DMS53 treated with DMSO at 0.1 percent for 48 hours (cell line): Measurements from ENCODE around the gene BTG4.

Experiments
- DNase-seq: peaks from one replicate; lab custom pipeline; 2025; ENCODE audit not compliant: unreplicated experiment; lab: John Stamatoyannopoulos, UW

Gene BTG4

GRCh38 chr11:111538407-111539114 lies 26.4 kb upstream of the BTG4 start:
- DNase-seq, result peak; percentile 63

DNA sequence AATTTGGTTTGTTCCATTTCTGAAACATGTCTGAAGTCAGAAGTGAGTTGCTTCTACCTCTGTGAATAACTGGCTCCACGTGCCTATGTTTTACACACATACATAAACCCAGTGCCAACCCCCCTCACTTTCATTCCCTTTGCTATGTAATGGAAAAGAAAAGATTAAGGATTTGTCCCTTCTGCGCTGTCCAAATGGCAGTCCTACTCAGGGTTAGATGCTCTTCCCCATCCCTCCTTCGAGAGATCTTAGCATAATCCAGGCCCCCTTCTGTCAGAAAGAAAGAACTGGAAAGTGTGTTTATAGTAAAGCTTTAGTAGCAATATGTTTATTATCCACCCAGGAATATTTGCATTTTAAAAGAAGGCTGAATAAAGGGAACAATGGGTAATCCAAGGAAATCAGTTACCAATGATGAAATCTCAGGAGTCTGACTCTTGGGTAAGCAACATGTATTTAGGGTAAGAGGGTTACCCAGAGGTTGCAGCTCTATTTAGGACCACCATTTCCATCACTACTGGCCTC lies 25.2 kb upstream of the BTG4 start:
- no peak for DNase-seq

DNA sequence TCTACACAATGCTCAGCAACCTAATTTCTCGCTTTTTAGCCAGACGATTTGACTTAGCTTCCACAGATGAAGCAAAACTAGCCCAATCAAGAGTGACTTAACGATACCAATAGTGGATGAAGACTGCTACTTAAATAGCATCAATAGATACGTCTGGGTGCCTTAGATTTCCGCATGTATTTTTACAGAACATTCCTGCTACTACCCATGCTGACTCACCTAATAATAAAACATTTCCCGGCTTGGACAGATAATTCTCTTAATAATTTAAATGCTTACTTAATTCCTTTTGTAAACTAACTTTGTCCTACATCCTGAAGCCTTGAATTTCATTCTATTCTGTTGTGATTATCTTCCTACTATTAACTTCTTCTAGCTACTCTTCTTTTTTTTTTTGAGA lies 23.1 kb upstream of the BTG4 start:
- no peak for DNase-seq

DNA sequence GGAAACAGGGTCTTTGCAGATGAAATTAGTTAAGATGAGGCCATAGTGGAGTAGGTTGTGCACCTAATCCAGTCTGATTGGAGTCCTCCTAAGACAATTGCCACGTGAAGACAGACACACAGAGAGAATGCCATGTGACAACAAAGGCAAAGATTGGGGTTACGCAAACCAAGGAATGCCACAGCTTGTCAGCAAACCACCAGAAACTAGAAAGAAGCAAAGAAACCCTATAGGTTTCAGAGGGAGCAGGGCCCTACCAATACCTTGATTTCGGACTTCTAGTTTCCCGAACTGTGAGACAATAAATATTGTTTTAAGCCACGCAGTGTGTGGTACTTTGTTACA lies 20.2 kb upstream of the BTG4 start:
- no peak for DNase-seq

DNA sequence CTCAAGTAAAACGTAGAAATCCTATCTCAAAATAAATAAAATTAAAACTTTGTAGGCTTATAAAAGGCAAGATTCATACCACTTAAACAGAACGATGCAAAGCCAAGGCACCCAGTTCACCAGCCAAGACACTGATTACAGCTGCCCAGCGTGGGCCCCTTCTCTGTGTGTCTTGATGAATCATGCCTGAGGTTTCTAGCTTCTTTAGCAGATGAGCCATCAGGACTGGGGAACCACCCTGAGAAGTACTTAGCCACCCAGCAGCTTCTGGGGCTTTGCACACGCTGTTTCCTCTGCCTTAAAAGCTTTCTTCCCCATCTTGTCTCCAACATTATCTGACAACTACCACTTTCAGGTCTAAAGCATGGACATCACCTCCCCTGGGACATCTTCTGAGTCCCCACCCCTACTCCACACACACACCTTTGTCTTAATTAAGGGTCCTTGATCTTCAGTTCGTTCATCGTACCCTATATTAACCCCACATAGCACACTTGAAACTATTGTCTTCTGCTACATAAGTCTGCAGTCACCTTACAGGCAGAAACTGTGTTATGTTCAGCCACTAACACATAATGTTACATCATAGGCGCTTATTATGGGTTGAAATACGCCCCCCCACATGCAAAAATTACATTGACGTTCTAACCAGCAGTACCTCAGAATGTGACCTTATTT lies 19.6 kb upstream of the BTG4 start:
- no peak for DNase-seq

GRCh38 chr11:111531136-111531535 lies 18.9 kb upstream of the BTG4 start:
- DNase-seq, result no peak

- no peak for DNase-seq
Measured at GRCh38 chr11:111530091-111530490, 17.9 kb upstream of the BTG4 start.

- no peak for DNase-seq
Measured at GRCh38 chr11:111528557-111528956, 16.4 kb upstream of the BTG4 start.

GRCh38 chr11:111527279-111527678 lies 15.1 kb upstream of the BTG4 start:
- no peak for DNase-seq

DNA sequence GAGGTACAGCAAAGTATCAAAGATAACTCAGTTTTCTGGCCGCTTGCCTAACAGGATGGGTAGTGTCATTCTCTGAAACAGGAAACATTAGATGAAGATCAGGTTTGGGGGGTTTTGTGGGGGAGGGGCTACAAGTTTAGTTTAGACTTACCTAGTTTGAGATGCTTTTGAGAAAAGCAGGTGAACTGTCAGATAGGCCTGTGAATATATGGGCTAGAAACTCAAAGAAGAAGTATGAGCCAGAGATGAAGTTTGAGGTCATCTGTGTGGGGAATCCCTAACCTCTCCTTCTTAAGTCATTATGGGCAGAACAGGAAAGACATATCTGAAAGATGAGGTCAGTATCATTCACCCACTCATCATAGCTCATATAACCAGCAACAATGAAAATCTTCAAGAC lies 14.3 kb upstream of the BTG4 start:
- no peak for DNase-seq

DNA sequence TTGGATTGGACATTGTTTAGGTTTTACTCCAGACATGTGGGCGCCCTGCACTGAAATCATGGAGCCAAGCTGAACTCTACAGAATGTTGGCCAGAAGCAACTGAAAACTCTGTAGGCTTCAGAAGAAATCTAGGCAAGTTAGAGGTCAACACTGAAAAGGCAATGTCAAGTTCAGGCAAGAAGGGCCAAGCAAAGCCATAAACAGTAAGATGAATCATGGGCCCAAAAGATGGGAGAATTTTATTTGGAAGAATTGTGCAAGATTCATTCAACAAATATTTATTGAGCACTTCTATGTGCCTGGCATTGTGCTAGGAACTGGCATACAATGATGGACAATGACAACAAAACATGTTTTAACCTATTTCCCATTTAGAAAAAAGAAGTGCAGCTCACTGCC lies 13.3 kb upstream of the BTG4 start:
- no peak for DNase-seq

DNA sequence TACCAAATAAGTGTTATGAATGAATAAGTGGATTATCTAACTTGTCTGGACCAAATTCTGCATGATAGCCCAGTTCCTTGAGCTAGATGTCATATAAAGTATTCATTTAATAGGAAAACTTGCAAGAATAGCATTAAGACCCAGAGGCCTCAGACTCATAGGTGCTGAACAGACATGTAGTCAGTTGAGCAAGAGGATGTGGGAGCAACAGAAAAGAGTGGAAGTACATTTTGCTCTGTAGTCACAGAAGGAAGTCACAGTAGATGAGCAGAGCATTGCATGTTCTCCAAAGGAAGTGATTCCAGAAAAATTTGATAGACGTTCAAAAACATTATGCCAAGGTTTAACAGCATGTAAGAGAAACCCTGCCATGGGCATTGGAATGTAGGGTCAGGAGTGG lies 11.9 kb upstream of the BTG4 start:
- DNase-seq, result no peak

GRCh38 chr11:111523343-111523742 lies 11.2 kb upstream of the BTG4 start:
- DNase-seq, result no peak

GRCh38 chr11:111522426-111522825 lies 10.2 kb upstream of the BTG4 start:
- DNase-seq, result no peak

- no peak for DNase-seq
Measured at GRCh38 chr11:111521135-111521534, 8.9 kb upstream of the BTG4 start.

GRCh38 chr11:111520560-111520959 lies 8.4 kb upstream of the BTG4 start:
- DNase-seq, result no peak

DNA sequence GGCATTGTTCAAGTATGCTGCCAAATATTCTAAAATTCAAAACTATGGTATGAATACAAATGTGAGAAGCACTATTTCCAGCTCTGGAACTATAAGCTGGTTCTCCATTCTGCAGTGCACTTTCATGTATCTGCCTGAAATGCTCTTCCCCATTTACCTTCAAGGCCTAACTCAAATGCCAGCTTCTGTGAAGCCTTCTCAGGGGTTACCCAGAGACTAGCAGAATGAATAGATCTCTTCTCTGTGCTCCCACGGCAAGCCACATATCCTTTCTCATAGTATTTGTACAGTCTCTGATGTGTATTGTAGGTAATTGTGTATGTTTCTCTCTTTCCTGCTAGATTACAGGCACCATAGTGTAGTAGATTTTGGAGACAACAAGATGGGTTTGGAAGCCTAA lies 6.5 kb upstream of the BTG4 start:
- no peak for DNase-seq

- DNase-seq, result no peak
Measured at GRCh38 chr11:111515591-111515990, 3.4 kb upstream of the BTG4 start.

GRCh38 chr11:111514216-111515031 lies 2.2 kb upstream of the BTG4 start, which contains the start of gene HOATZ:
TSS of gene HOATZ (plus strand) at chr11:111514778. CDS start at chr11:111514785, 7 bp downstream.
- DNase-seq, result no peak

- no peak for DNase-seq
Measured at GRCh38 chr11:111513240-111513605, 1.0 kb upstream of the BTG4 start.

DNA sequence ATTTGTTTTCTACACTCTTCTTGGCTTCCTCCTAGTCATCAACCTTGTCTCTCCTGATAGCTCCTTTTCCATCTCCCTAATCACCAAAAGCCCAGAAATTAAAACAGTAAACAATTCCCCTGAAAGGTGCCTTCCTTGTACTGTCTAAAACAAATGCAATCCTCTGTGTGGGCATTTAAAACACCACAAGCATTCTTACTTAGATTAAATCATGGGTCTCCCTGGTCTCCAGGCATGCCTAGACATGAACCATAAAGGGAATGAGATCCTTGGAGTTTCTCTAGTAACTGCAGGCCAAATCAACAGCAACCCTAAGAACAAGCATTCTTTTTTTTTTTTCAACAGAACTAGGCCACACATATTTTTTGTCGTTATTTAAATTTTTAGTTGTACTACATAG lies 1.9 kb downstream of the BTG4 start:
- no peak for DNase-seq

- DNase-seq, result no peak
Measured at GRCh38 chr11:111502611-111503010, 9.6 kb downstream of the BTG4 start.
